Activated CD8-positive, alpha-beta T cell treated with anti-CD3 and anti-CD28 coated beads for 36 hours (primary cell): ENCODE data around the gene UBE2L6. TPM values are rescaled to one million over a fixed set of nuclear protein-coding genes. Genes with fewer than 3 reads are reported as not detected.
"Not testable (repeated sequence)": the region's sequence is repeated elsewhere in the genome, so short reads cannot be mapped to it uniquely, and the experiment has no call there.

Source experiments
- ATAC-seq: fragments of 200-7000 bp; cut with Tn5 transposase; one replicate; pipeline ENCODE4 v1.10.0; 2021; ENCODE audit warnings: mild to moderate bottlenecking, moderate library complexity
- CTCF ChIA-PET: fragments of 350-600 bp; sonication (Branson Sonifier 250); formaldehyde crosslinking; loops from one replicate; lab custom pipeline; 2021; ENCODE audit warnings: antibody characterized with exemption; lab: Charles Lee
- POLR2A ChIA-PET: fragments of 350-600 bp; sonication (Branson Sonifier 250); formaldehyde crosslinking; loops from one replicate; lab custom pipeline; 2021; ENCODE audit warnings: antibody characterized with exemption; lab: Charles Lee
- DNase-seq: peaks from one replicate; pipeline ENCODE4 v3.0.0-alpha.2; 2020
- H3K27ac Mint-ChIP-seq: one replicate; pipeline ENCODE4 v1.8.0; 2021; ENCODE audit warnings: mild to moderate bottlenecking, mixed read lengths
- H3K27me3 Mint-ChIP-seq: one replicate; pipeline ENCODE4 v1.8.0; 2021; ENCODE audit warnings: mixed read lengths
- H3K36me3 Mint-ChIP-seq: one replicate; pipeline ENCODE4 v1.8.0; 2021; ENCODE audit warnings: low read depth, mixed read lengths
- H3K4me1 Mint-ChIP-seq: one replicate; pipeline ENCODE4 v1.8.0; 2021; ENCODE audit warnings: low read depth, mixed read lengths
- H3K4me3 Mint-ChIP-seq: one replicate; pipeline ENCODE4 v1.8.0; 2021; ENCODE audit warnings: mild to moderate bottlenecking, moderate library complexity, mixed read lengths
- H3K9me3 Mint-ChIP-seq: one replicate; pipeline ENCODE4 v1.8.0; 2021; ENCODE audit warnings: mixed read lengths
- intact Hi-C: fragments of 100-400 bp; cut with micrococcal nuclease; formaldehyde crosslinking; loops from one replicate; pipeline ENCODE4 v1.10.0; 2022
- total RNA-seq, 2 experiments: library from RNA; stranded (reverse); gene quantifications; one replicate each; pipeline ENCODE4 v1.2.3, GENCODE V29; 2021
- TF ChIP-seq, protein P1 (sequence below): fragments of 200-600 bp; IDR thresholded peaks from one replicate; pipeline ENCODE4 v1.8.0; 2022; ENCODE audit warnings: antibody characterized with exemption, mild to moderate bottlenecking

UBE2L6 gene
- total RNA-seq, 2 experiments from 2014 or later: 148 to 159 TPM

GRCh38 chr11:57542582-57542981 lies 24.9 kb downstream of the UBE2L6 start:
- H3K27ac Mint-ChIP-seq: peak overlapping the region; percentile 27
- H3K9me3 Mint-ChIP-seq: no peaks in the 10 kb centered on the region
- TF ChIP-seq, protein P1, sequence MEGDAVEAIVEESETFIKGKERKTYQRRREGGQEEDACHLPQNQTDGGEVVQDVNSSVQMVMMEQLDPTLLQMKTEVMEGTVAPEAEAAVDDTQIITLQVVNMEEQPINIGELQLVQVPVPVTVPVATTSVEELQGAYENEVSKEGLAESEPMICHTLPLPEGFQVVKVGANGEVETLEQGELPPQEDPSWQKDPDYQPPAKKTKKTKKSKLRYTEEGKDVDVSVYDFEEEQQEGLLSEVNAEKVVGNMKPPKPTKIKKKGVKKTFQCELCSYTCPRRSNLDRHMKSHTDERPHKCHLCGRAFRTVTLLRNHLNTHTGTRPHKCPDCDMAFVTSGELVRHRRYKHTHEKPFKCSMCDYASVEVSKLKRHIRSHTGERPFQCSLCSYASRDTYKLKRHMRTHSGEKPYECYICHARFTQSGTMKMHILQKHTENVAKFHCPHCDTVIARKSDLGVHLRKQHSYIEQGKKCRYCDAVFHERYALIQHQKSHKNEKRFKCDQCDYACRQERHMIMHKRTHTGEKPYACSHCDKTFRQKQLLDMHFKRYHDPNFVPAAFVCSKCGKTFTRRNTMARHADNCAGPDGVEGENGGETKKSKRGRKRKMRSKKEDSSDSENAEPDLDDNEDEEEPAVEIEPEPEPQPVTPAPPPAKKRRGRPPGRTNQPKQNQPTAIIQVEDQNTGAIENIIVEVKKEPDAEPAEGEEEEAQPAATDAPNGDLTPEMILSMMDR: no peak
- POLR2A ChIA-PET: interaction anchor here (1.1 kb wide), 1 partner anchor 27 kb away, joined by 3 read pairs; the partner anchor contains the start of gene SLC43A1
- peaks cover 6% of the 10 kb centered on the region for H3K4me1 Mint-ChIP-seq
- peaks cover 4% of the 10 kb centered on the region for H3K36me3 Mint-ChIP-seq
- intact Hi-C loops: no loop called here
- no peak overlapping the region for H3K4me3 Mint-ChIP-seq
- DNase-seq (no peak), ATAC-seq (no peak)
- CTCF ChIA-PET: no interaction called here
- H3K27me3 Mint-ChIP-seq: no peaks in the 10 kb centered on the region

- Mint-ChIP-seq H3K27me3 (no peaks in the 10 kb centered on the region), H3K9me3 (no peaks in the 10 kb centered on the region), H3K27ac (no peak overlapping the region), H3K36me3 (peaks cover 3% of the 10 kb centered on the region), H3K4me1 (no peaks in the 10 kb centered on the region), H3K4me3 (no peak overlapping the region)
- TF ChIP-seq, protein P1: no peak
- intact Hi-C loops: no loop called here
- CTCF ChIA-PET: no interaction called here
- no peak for DNase-seq
- no peak for ATAC-seq
- POLR2A ChIA-PET: interaction anchor here (0.7 to 1.6 kb wide), 3 partner anchors 10 to 116 kb away, joined by 3 to 12 read pairs (median 3); partner anchors contain the start of genes SLC43A1 and TIMM10
Observed at GRCh38 chr11:57541169-57541568, 26.3 kb downstream of the UBE2L6 start.

GRCh38 chr11:57539342-57539741 lies 28.1 kb downstream of the UBE2L6 start:
- H3K27ac Mint-ChIP-seq: no peak overlapping the region
- H3K4me3 Mint-ChIP-seq: no peak overlapping the region
- DNase-seq: no peak
- ChIA-PET POLR2A (no interaction called here), CTCF (interaction anchor here (1.0 to 2.4 kb wide), 4 partner anchors 12 to 105 kb away, joined by 3 to 9 read pairs (median 4); no protein-coding TSS in a partner anchor)
- no peaks in the 10 kb centered on the region for H3K9me3 Mint-ChIP-seq
- TF ChIP-seq, protein P1: no peak
- H3K27me3 Mint-ChIP-seq: no peaks in the 10 kb centered on the region
- intact Hi-C loops: no loop called here
- peaks cover 3% of the 10 kb centered on the region for H3K36me3 Mint-ChIP-seq
- H3K4me1 Mint-ChIP-seq: no peaks in the 10 kb centered on the region
- ATAC-seq: no peak

DNA sequence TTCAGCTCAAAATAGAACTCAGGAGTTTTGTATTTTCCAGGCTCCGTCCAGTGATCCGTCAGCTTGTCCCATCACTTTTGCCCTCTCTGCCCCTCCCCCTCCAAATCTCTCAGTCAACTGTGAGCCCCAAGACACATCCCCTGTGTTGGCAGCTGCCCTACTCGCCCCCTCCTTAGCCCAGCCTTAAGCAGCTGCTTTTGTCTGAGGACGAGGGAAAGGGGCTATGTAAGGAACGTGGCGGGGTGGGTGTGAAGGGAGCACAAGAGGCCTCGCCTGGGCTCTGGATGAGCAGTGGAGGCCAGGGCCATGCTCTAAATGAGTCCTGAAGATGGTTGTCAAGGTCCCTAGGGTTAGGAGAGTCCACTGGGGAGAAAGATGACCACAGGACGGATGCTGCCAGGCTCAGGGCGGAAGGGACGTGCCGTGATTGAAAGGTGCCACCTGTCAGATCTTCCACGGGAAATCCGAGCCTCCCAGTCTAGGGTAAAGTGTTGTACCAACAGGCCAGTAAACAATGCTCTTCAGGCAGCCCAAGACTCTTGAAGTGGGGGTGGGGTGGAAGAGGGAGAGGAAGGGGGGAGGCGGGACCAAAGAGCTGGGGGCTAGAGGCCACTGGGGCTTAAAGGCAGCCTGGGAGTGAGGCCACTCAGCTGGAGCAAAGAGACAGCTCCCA lies 30.4 kb downstream of the UBE2L6 start, which contains the start of gene SMTNL1:
TSS of gene SMTNL1 (plus strand) at position 649 of the 673 bp plus-strand sequence. CDS start 5,048 bp downstream, outside the sequence.
- ATAC-seq: no peak
- no peaks in the 10 kb centered on the region for H3K9me3 Mint-ChIP-seq
- ChIA-PET CTCF (interaction anchor here (1.0 to 2.4 kb wide), 6 partner anchors 10 to 105 kb away, joined by 3 to 14 read pairs (median 4); no protein-coding TSS in a partner anchor), POLR2A (interaction anchor here (0.9 kb wide), 1 partner anchor 10 kb away, joined by 3 read pairs; no protein-coding TSS in a partner anchor)
- H3K4me1 Mint-ChIP-seq: peaks cover under 1% of the 10 kb centered on the region
- no peak within 1 kb of the TSS for H3K27ac Mint-ChIP-seq
- intact Hi-C loops: no loop called here
- TF ChIP-seq, protein P1: no peak
- peaks cover 2% of the 10 kb centered on the region for H3K36me3 Mint-ChIP-seq
- no peak for DNase-seq
- H3K4me3 Mint-ChIP-seq: no peak within 1 kb of the TSS
- no peaks in the 10 kb centered on the region for H3K27me3 Mint-ChIP-seq

GRCh38 chr11:57534449-57534848 lies 33.0 kb downstream of the UBE2L6 start:
- ChIA-PET POLR2A (interaction anchor here (0.7 to 1.4 kb wide), 5 partner anchors 13 to 57 kb away, joined by 3 to 7 read pairs (median 4); no protein-coding TSS in a partner anchor), CTCF (interaction anchor here (1.5 to 2.0 kb wide), 6 partner anchors 34 to 106 kb away, joined by 4 to 8 read pairs (median 6); partner anchors contain the start of gene UBE2L6)
- H3K4me3 Mint-ChIP-seq, H3K27me3 Mint-ChIP-seq, ATAC-seq, H3K9me3 Mint-ChIP-seq, DNase-seq, intact Hi-C loops, H3K27ac Mint-ChIP-seq: not testable (repeated sequence)
- Mint-ChIP-seq H3K4me1 (peaks cover 14% of the 10 kb centered on the region), H3K36me3 (peaks cover 11% of the 10 kb centered on the region)
